BE2C (cell line): ENCODE results near the gene PRKG1.

Experiments used
- DNase-seq: peaks from one replicate; pipeline ENCODE4 v3.0.0-alpha.2; 2020
- H3K27me3 ChIP-seq: fragments of 250-450 bp; sonication (Bioruptor Pico); 2 replicates; pipeline ENCODE4 v1.5.1; 2020; ENCODE audit warnings: mild to moderate bottlenecking
- H3K36me3 ChIP-seq: fragments of 250-450 bp; sonication (Bioruptor Pico); 2 replicates; pipeline ENCODE4 v1.5.1; 2020; ENCODE audit warnings: mild to moderate bottlenecking
- H3K4me1 ChIP-seq: fragments of 250-450 bp; sonication (Bioruptor Pico); 2 replicates; pipeline ENCODE4 v1.5.1; 2020
- H3K4me3 ChIP-seq: 2 replicates; pipeline ENCODE4 v1.5.1; 2011; ENCODE audit warnings: low read depth, low read length
- H3K9me3 ChIP-seq: fragments of 250-450 bp; sonication (Bioruptor Pico); 2 replicates; pipeline ENCODE4 v1.5.1; 2020
- CTCF ChIP-seq: IDR thresholded peaks from 2 replicates; pipeline ENCODE4 v1.5.1; 2012; ENCODE audit warnings: mild to moderate bottlenecking, low read depth, low read length

The PRKG1 gene

GRCh38 chr10:51759896-51760534 lies 685.7 kb downstream of the PRKG1 start:
- Histone ChIP-seq H3K36me3 (no peaks in the 10 kb centered on the region), H3K27me3 (no peaks in the 10 kb centered on the region), H3K4me1 (no peaks in the 10 kb centered on the region), H3K9me3 (no peaks in the 10 kb centered on the region), H3K4me3 (no peak overlapping the region)
- no peak for TF ChIP-seq CTCF
- DNase-seq: no peak

GRCh38 chr10:51760864-51761640 lies 686.8 kb downstream of the PRKG1 start:
- Histone ChIP-seq H3K27me3 (no peaks in the 10 kb centered on the region), H3K4me1 (no peaks in the 10 kb centered on the region), H3K36me3 (no peaks in the 10 kb centered on the region), H3K4me3 (no peak overlapping the region), H3K9me3 (no peaks in the 10 kb centered on the region)
- no peak for TF ChIP-seq CTCF
- no peak for DNase-seq

GRCh38 chr10:51763746-51764145 lies 689.5 kb downstream of the PRKG1 start:
- TF ChIP-seq CTCF: no peak
- H3K9me3 ChIP-seq: no peaks in the 10 kb centered on the region
- no peaks in the 10 kb centered on the region for H3K27me3 ChIP-seq
- H3K36me3 ChIP-seq: no peaks in the 10 kb centered on the region
- H3K4me3 ChIP-seq: no peak overlapping the region
- DNase-seq: no peak
- no peaks in the 10 kb centered on the region for H3K4me1 ChIP-seq

- TF ChIP-seq CTCF: no peak
- Histone ChIP-seq H3K4me3 (no peak overlapping the region), H3K27me3 (no peaks in the 10 kb centered on the region), H3K4me1 (no peaks in the 10 kb centered on the region), H3K36me3 (no peaks in the 10 kb centered on the region), H3K9me3 (no peaks in the 10 kb centered on the region)
- peak; percentile 35 for DNase-seq
Measured at GRCh38 chr10:51765284-51765971, 691.1 kb downstream of the PRKG1 start.

GRCh38 chr10:51766423-51767102 lies 692.3 kb downstream of the PRKG1 start:
- Histone ChIP-seq H3K36me3 (no peaks in the 10 kb centered on the region), H3K4me1 (no peaks in the 10 kb centered on the region), H3K9me3 (no peaks in the 10 kb centered on the region), H3K4me3 (no peak overlapping the region), H3K27me3 (no peaks in the 10 kb centered on the region)
- no peak for DNase-seq
- TF ChIP-seq CTCF: no peak
